IPS DF 6.9 (cell line): ENCODE data around the gene TPST1.
"Not testable (repeated sequence)": the region's sequence is repeated elsewhere in the genome, so short reads cannot be mapped to it uniquely, and the experiment has no call there.

Experiments
- DNase-seq: peaks from one replicate; pipeline ENCODE4 v3.0.0-alpha.2; 2013; ENCODE audit warnings: low read depth, low spot score
- H3K27ac ChIP-seq: one replicate; pipeline ENCODE4 v1.5.1; 2013; ENCODE audit warnings: low read length, control low read depth
- H3K27me3 ChIP-seq: 2 replicates; pipeline ENCODE4 v1.6.1; 2013; ENCODE audit warnings: mild to moderate bottlenecking, low read length; ENCODE audit not compliant: control insufficient read depth, insufficient read depth
- H3K36me3 ChIP-seq: 2 replicates; pipeline ENCODE4 v1.6.1; 2013; ENCODE audit warnings: low read length; ENCODE audit not compliant: control insufficient read depth, insufficient read depth
- H3K4me1 ChIP-seq: 2 replicates; pipeline ENCODE4 v1.6.1; 2013; ENCODE audit warnings: low read length; ENCODE audit not compliant: control insufficient read depth, insufficient read depth
- H3K4me3 ChIP-seq: 2 replicates; pipeline ENCODE4 v1.5.1; 2013; ENCODE audit warnings: mild to moderate bottlenecking, low read length
- H3K9me3 ChIP-seq: 2 replicates; pipeline ENCODE4 v1.6.1; 2013; ENCODE audit warnings: low read length, inconsistent platforms; ENCODE audit not compliant: control insufficient read depth, insufficient read depth
- WGBS: extraction: QIAGEN DNeasy Blood & Tissue Kit; methylation state at CpG from one replicate; pipeline ENCODE4 v1.1.7; 2013; ENCODE audit warnings: mixed read lengths, missing lambda C conversion rate; ENCODE audit not compliant: insufficient read length, insufficient coverage; 5-methylcytosine and 5-hydroxymethylcytosine counted together

Gene TPST1

GRCh38 chr7:66377045-66377444, 171.9 kb downstream of the TPST1 start:
- Histone ChIP-seq H3K27ac (no peak overlapping the region), H3K4me3 (no peak overlapping the region), H3K4me1 (no peaks in the 10 kb centered on the region), H3K36me3 (peaks cover 6% of the 10 kb centered on the region), H3K27me3 (no peaks in the 10 kb centered on the region), H3K9me3 (no peaks in the 10 kb centered on the region)
- no CpG with 5 or more reads among the region's 32 CpGs for WGBS
- no peak for DNase-seq

- no peak overlapping the region for H3K27ac ChIP-seq
- H3K27me3 ChIP-seq: no peaks in the 10 kb centered on the region
- no CpG with 5 or more reads among the region's 11 CpGs for WGBS
- no peak for DNase-seq
- H3K9me3 ChIP-seq: no peaks in the 10 kb centered on the region
- peaks cover 6% of the 10 kb centered on the region for H3K36me3 ChIP-seq
- H3K4me3 ChIP-seq: no peak overlapping the region
- no peaks in the 10 kb centered on the region for H3K4me1 ChIP-seq
These were observed 172.6 kb downstream of the TPST1 start for GRCh38 chr7:66377714-66378113.

- H3K4me1 ChIP-seq: no peaks in the 10 kb centered on the region
- H3K27ac ChIP-seq: no peak overlapping the region
These were observed 174.5 kb downstream of the TPST1 start for GRCh38 chr7:66379542-66380160.

GRCh38 chr7:66380272-66380888, 175.2 kb downstream of the TPST1 start:
- Histone ChIP-seq H3K4me3 (no peak overlapping the region), H3K27me3 (no peaks in the 10 kb centered on the region), H3K9me3 (no peaks in the 10 kb centered on the region), H3K4me1 (no peaks in the 10 kb centered on the region), H3K36me3 (peaks cover 6% of the 10 kb centered on the region), H3K27ac (no peak overlapping the region)
- WGBS: no CpG with 5 or more reads among the region's 5 CpGs
- DNase-seq: no peak

More at GRCh38 chr7:66379542-66380160, 174.5 kb downstream of the TPST1 start:
- Histone ChIP-seq H3K9me3 (no peaks in the 10 kb centered on the region), H3K4me3 (no peak overlapping the region), H3K27me3 (no peaks in the 10 kb centered on the region), H3K36me3 (peaks cover 6% of the 10 kb centered on the region)
- DNase-seq: no peak
- WGBS: no CpG with 5 or more reads among the region's 6 CpGs

- H3K4me3 ChIP-seq, H3K4me1 ChIP-seq, H3K36me3 ChIP-seq, H3K9me3 ChIP-seq, H3K27ac ChIP-seq, DNase-seq, H3K27me3 ChIP-seq: not testable (repeated sequence)
- no CpG with 5 or more reads among the region's 8 CpGs for WGBS
These were observed 177.2 kb downstream of the TPST1 start for GRCh38 chr7:66382182-66382923.

DNA sequence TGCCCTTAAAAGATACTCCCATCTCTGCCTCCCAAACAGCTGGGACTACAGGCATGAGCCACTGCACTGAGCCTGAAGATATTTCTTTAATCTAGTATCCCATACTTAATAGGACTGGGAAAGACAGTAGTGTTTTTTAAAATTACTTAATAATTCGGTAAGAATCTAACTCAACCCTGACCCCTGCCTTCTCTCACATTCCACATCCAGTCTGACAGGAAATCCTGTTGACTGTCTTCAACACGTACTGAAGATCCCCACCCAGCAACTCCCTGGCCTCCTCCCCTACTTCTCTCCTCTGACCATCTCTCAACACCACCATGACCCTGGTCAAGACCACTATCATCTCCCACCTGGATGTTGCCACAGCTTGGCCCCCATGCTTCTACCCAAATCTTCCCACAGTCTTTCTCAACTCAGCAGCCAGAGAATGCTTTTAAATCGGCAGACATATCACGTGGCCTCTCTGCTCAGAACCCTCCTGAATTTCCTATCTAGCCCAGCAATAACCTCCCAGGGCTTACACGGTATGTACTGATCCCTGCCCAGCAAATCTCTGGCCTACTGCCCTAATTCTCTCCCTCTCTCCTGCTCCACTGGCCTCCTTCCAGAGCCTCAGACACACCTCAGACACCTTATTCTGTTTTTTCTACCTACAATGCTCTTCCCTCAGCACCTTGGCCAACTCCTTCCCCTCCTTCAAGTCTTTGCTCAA, 180.2 kb downstream of the TPST1 start:
- H3K4me3 ChIP-seq, H3K36me3 ChIP-seq, H3K4me1 ChIP-seq, H3K27ac ChIP-seq, H3K9me3 ChIP-seq, DNase-seq, H3K27me3 ChIP-seq: not testable (repeated sequence)
- WGBS: no CpG with 5 or more reads among the region's 5 CpGs

- H3K4me1 ChIP-seq, DNase-seq, H3K27ac ChIP-seq, H3K4me3 ChIP-seq, H3K27me3 ChIP-seq, H3K36me3 ChIP-seq, H3K9me3 ChIP-seq: not testable (repeated sequence)
- no CpG with 5 or more reads among the region's 3 CpGs for WGBS
These were observed 190.0 kb downstream of the TPST1 start for GRCh38 chr7:66395128-66395571.

DNA sequence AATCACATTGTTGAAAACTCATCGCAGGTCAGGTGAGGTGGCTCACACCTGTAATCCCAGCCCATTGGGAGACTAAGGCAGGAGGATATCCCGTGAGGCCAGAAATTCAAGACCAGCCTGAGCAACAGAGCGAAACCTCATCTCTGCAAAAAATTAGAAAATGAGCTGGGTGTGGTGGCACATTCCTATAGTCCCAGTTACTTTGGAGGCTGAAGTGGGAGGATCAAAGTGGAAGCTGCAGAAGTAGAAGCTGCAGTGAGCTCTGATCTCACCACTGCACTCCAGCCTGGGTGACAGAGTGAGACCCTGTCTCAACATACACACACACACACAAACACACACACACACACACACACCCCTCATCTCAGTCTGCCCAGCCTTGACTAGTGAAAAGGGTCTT, 190.9 kb downstream of the TPST1 start:
- not testable (repeated sequence) for H3K4me1 ChIP-seq, H3K27me3 ChIP-seq, DNase-seq, H3K27ac ChIP-seq, H3K4me3 ChIP-seq, H3K36me3 ChIP-seq, H3K9me3 ChIP-seq
- no CpG with 5 or more reads among the region's 3 CpGs for WGBS

- not testable (repeated sequence) for H3K4me1 ChIP-seq, H3K9me3 ChIP-seq, H3K4me3 ChIP-seq, H3K27ac ChIP-seq, H3K27me3 ChIP-seq, DNase-seq, H3K36me3 ChIP-seq
- WGBS: no CpG with 5 or more reads among the region's 5 CpGs
These were observed 193.7 kb downstream of the TPST1 start for GRCh38 chr7:66398841-66399240.

GRCh38 chr7:66399566-66399965, 194.4 kb downstream of the TPST1 start:
- no peaks in the 10 kb centered on the region for H3K36me3 ChIP-seq
- DNase-seq: no peak
- no peaks in the 10 kb centered on the region for H3K9me3 ChIP-seq
- no peaks in the 10 kb centered on the region for H3K27me3 ChIP-seq
- no peak overlapping the region for H3K27ac ChIP-seq
- no peak overlapping the region for H3K4me3 ChIP-seq
- H3K4me1 ChIP-seq: no peaks in the 10 kb centered on the region
